Measurements from ENCODE around the gene ADA. TPM values are rescaled to one million over a fixed set of nuclear protein-coding genes. Genes with fewer than 3 reads are reported as not detected.

The ADA gene
- total RNA-seq, 2 donors from 2014 or later = 12.8 to 15.9 TPM

GRCh38 chr20:44572551-44573500, 78.7 kb downstream of the ADA start:
- peaks cover 5% of the 10 kb centered on the region for H3K36me3 Mint-ChIP-seq (ENCODE audit: low read depth)
- 87 to 88% methylated on average over 6 of the region's 6 CpGs for WGBS, 2 experiments (ENCODE audit: insufficient coverage in 1 of 2, insufficient read length in 1 of 2)
- peaks cover 15% of the 10 kb centered on the region for H3K4me1 Mint-ChIP-seq
- peaks cover 3% of the 10 kb centered on the region for H3K4me1 ChIP-seq (ENCODE audit: control insufficient read depth, insufficient read depth, low read length)
- H3K27ac Mint-ChIP-seq = peak overlapping the region; percentile 65
- H3K4me3 Mint-ChIP-seq = no peak overlapping the region
- no peaks in the 10 kb centered on the region for H3K27me3 Mint-ChIP-seq (ENCODE audit: insufficient read depth)
- no peak for DNase-seq
- no peak overlapping the region for H3K9ac ChIP-seq (ENCODE audit: extremely low read depth, low read length, poor library complexity, severe bottlenecking)
- H3K27ac ChIP-seq (ENCODE audit: low read depth, low read length) = peak overlapping the region; percentile 6
- no peaks in the 10 kb centered on the region for H3K9me3 Mint-ChIP-seq
- H3K4me3 ChIP-seq (ENCODE audit: low read length) = no peak overlapping the region
- H3K36me3 ChIP-seq (ENCODE audit: control insufficient read depth, insufficient read depth, low read length) = peaks cover 11% of the 10 kb centered on the region
- H3K27me3 ChIP-seq (ENCODE audit: control insufficient read depth, insufficient read depth, low read length, poor library complexity, severe bottlenecking) = no peaks in the 10 kb centered on the region
- H3K9me3 ChIP-seq (ENCODE audit: control insufficient read depth, low read length) = no peaks in the 10 kb centered on the region
- TF ChIP-seq CTCF (conservative IDR thresholded peaks at IDR 0.05) = no peak

GRCh38 chr20:44571362-44571988, 80.0 kb downstream of the ADA start:
- Mint-ChIP-seq H3K4me1 (peaks cover 20% of the 10 kb centered on the region), H3K36me3 (ENCODE audit: low read depth) (peaks cover 2% of the 10 kb centered on the region), H3K9me3 (no peaks in the 10 kb centered on the region), H3K4me3 (no peak overlapping the region), H3K27me3 (ENCODE audit: insufficient read depth) (no peaks in the 10 kb centered on the region), H3K27ac (no peak overlapping the region)
- Histone ChIP-seq H3K9ac (ENCODE audit: extremely low read depth, low read length, poor library complexity, severe bottlenecking) (no peak overlapping the region), H3K4me3 (ENCODE audit: low read length) (no peak overlapping the region), H3K27me3 (ENCODE audit: control insufficient read depth, insufficient read depth, low read length, poor library complexity, severe bottlenecking) (no peaks in the 10 kb centered on the region), H3K9me3 (ENCODE audit: control insufficient read depth, low read length) (no peaks in the 10 kb centered on the region), H3K4me1 (ENCODE audit: control insufficient read depth, insufficient read depth, low read length) (peaks cover 3% of the 10 kb centered on the region), H3K36me3 (ENCODE audit: control insufficient read depth, insufficient read depth, low read length) (no peaks in the 10 kb centered on the region), H3K27ac (ENCODE audit: low read depth, low read length) (no peak overlapping the region)
- DNase-seq = no peak
- TF ChIP-seq CTCF (conservative IDR thresholded peaks at IDR 0.05) = no peak
- WGBS, 2 experiments (ENCODE audit: insufficient coverage in 1 of 2, insufficient read length in 1 of 2) = 86 to 95% methylated on average over 6 of the region's 6 CpGs

DNA sequence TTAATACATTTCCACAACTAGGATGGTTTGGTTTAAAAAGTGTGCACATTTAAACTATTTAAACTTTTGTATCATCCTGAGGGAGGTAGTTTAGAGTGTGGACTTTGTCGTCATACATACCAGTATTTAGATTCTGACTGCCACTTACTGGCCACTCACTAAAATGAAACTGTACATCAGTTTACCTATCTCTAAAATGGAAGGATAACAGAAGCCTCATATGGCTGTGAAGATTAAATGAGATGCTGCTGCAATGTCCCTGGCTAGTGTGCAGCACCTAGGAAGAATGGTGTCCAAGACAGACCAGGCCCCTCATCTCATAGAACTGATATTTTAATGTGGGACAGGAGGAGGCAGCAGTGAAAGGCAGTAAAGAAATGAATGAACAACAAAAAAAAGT, 81.1 kb downstream of the ADA start:
- Histone ChIP-seq H3K4me3 (ENCODE audit: low read length) (no peak overlapping the region), H3K9me3 (ENCODE audit: control insufficient read depth, low read length) (no peaks in the 10 kb centered on the region), H3K27me3 (ENCODE audit: control insufficient read depth, insufficient read depth, low read length, poor library complexity, severe bottlenecking) (no peaks in the 10 kb centered on the region), H3K27ac (ENCODE audit: low read depth, low read length) (no peak overlapping the region), H3K36me3 (ENCODE audit: control insufficient read depth, insufficient read depth, low read length) (no peaks in the 10 kb centered on the region), H3K4me1 (ENCODE audit: control insufficient read depth, insufficient read depth, low read length) (peaks cover 3% of the 10 kb centered on the region), H3K9ac (ENCODE audit: extremely low read depth, low read length, poor library complexity, severe bottlenecking) (no peak overlapping the region)
- H3K27me3 Mint-ChIP-seq (ENCODE audit: insufficient read depth) = no peaks in the 10 kb centered on the region
- H3K9me3 Mint-ChIP-seq = no peaks in the 10 kb centered on the region
- no peak for DNase-seq
- H3K4me1 Mint-ChIP-seq = peaks cover 17% of the 10 kb centered on the region
- no peak for TF ChIP-seq CTCF (conservative IDR thresholded peaks at IDR 0.05)
- H3K36me3 Mint-ChIP-seq (ENCODE audit: low read depth) = peaks cover 2% of the 10 kb centered on the region
- no peak overlapping the region for H3K27ac Mint-ChIP-seq
- no peak overlapping the region for H3K4me3 Mint-ChIP-seq
- 100% methylated on average over 1 of the region's 1 CpG for WGBS, 2 experiments (ENCODE audit: insufficient coverage in 1 of 2, insufficient read length in 1 of 2)

Other genes starting within 250 kb of the ADA start
- 10 to 100 TPM; 18.3 to 19.4 TPM for gene TTPAL, start 175.8 kb downstream of the ADA start, total RNA-seq
- 10 to 100 TPM; 75.6 to 91.3 TPM for gene SERINC3, start 129.6 kb downstream of the ADA start, total RNA-seq
- 10 to 100 TPM; 61.5 to 77.6 TPM for gene PKIG, start 69.1 kb downstream of the ADA start, total RNA-seq
- gene CCN5, start 63.7 kb upstream of the ADA start, total RNA-seq = not detected
- gene KCNK15, start 94.2 kb upstream of the ADA start, total RNA-seq = under 1 TPM; 0.15 to 0.22 TPM
- gene RIMS4, start 158.8 kb upstream of the ADA start, total RNA-seq = 10 to 100 TPM in 1 of 2 donors, 1 to 10 TPM in 1; 4.3 to 13.0 TPM
- 100 to 1,000 TPM; 183 to 193 TPM for gene YWHAB, start 234.0 kb upstream of the ADA start, total RNA-seq